Fibroblast of gingiva (primary cell): Measurements from ENCODE around the gene ZWILCH.
A peak's percentile ranks its signal among the peaks of the same experiment; 100 is the strongest.

Experiments
- DNase-seq: peaks from one replicate; pipeline ENCODE4 v3.0.0-alpha.2; 2011; ENCODE audit warnings: low read depth

Gene ZWILCH

DNA sequence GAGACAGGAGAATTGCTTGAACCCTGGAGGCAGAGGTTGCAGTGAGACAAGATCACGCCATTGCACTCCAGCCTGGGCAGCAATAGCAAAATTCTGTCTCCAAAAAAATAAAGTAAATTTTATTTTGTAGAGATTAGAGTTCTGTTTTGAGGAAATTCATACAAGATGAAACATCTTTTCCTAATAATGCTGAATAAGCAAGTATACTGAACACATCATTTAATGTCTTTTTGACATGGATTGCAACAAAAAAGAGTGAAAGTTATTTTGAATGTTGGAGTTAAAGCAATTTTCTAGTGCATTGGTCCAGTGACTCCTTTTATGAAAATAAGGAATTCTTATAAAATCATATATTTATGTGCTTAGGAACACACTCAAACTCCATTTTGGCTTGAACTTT, 40.1 kb downstream of the ZWILCH start:
- no peak for DNase-seq

GRCh38 chr15:66555685-66556084, 50.6 kb downstream of the ZWILCH start:
- DNase-seq: no peak

DNA sequence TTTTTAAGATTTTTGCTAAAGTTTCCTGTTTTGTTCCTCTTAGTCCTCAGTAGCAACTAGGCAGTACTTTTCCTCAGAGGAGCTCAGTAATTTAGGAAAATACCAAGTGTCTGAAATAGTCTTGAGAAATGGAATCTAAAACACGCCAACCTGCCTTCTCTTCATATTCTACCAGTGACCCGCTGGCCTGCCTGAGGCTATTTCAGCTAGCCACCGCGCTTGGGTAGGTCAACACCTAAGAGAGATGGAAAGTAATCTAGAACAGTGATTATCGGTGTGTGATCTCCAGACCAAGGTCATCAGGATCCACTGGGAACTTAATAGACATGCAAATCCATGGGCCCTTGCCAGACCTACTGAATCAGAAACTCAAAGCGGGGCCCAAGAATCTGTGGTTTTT, 53.1 kb downstream of the ZWILCH start:
- DNase-seq: no peak

DNA sequence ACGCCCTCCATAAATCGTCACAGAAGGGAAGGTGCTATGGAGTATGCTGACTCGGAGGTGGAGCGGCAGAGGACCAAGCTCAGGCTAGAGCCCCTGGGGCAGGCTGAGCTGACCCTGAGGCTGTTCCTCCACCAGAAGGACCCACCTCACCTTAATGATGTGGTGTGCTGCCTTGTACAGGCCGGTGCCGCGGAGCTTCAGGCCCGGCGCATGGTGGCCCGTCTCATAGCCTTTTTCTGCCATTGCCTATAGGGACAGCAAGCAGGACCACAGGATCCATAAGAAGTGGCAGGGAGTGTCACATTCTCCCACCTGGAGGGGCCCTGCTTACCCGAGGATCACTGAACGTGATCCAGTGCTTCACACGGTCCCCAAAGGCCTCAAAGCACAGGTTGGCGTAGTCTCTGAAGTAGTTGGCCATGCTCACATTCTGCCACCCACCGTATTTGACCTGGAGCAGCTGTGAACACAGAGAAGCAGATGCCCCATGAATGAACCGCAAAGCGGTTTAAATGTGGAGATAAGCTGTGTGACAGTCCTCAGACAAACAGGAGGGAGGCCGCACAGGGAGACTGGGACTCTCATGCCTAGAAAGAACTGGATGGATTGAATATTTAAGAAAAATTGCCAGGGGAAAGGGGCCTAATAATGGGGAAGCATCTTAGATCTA, 55.9 kb downstream of the ZWILCH start:
- no peak for DNase-seq

- DNase-seq: no peak
Measured at GRCh38 chr15:66563126-66563525, 58.0 kb downstream of the ZWILCH start.

GRCh38 chr15:66563566-66564110, 58.5 kb downstream of the ZWILCH start:
- DNase-seq: no peak

DNA sequence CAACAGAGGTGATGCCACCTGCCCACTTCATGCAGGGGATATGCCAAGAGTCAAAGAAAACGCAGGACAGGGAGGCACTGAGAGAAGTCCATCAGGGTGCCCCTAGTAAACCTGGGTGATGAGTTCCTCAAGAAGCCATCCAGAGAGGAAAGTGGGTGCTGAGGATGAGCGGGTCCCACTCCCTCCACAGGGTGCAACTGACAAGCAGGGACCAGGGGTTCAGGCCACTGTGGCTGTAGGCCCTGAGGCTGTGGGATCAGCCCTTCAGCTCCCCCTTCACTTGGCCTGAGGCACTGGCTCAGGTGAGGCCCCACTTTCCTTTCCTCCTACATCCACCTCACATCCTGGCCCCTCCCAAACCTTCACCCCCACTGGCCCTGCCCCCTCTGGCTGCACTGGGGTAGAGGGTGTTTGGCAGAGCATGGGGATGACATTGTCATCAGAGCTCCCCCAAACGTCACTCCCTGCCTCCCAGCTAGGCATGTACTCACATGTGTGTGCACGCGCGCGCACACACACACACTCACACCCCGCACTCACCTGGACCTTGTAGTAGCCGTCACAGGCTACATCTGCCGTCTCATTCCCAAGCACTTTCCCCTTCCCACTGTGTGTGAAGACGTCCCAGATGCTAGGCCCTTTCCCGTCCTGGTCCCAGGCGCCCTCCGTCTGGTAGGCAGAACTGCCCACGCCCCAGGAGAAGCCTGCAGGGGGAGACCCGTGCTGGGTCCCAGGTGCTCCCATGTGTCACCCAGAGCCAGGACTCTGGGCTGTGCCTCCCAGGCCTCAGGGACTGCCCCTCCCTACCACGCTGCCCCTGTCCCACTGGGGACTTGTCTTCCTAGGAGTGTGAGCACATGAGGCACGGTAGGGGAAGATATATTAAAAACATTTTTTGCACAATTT, 59.3 kb downstream of the ZWILCH start:
- no peak for DNase-seq

- no peak for DNase-seq
Measured at GRCh38 chr15:66565141-66565641, 60.1 kb downstream of the ZWILCH start.

GRCh38 chr15:66565741-66566144, 60.6 kb downstream of the ZWILCH start, which contains the start of gene LCTL:
Gene LCTL (minus strand): TSS chr15:66565998. CDS start chr15:66565365, 633 bp downstream.
- DNase-seq: no peak

- DNase-seq: peak; percentile 45
Measured at GRCh38 chr15:66566963-66567531, 61.9 kb downstream of the ZWILCH start.

- no peak for DNase-seq
Measured at GRCh38 chr15:66567897-66568296, 62.8 kb downstream of the ZWILCH start.

- no peak for DNase-seq
Measured at GRCh38 chr15:66569461-66570137, 64.5 kb downstream of the ZWILCH start.

GRCh38 chr15:66570327-66570726, 65.2 kb downstream of the ZWILCH start:
- no peak for DNase-seq

DNA sequence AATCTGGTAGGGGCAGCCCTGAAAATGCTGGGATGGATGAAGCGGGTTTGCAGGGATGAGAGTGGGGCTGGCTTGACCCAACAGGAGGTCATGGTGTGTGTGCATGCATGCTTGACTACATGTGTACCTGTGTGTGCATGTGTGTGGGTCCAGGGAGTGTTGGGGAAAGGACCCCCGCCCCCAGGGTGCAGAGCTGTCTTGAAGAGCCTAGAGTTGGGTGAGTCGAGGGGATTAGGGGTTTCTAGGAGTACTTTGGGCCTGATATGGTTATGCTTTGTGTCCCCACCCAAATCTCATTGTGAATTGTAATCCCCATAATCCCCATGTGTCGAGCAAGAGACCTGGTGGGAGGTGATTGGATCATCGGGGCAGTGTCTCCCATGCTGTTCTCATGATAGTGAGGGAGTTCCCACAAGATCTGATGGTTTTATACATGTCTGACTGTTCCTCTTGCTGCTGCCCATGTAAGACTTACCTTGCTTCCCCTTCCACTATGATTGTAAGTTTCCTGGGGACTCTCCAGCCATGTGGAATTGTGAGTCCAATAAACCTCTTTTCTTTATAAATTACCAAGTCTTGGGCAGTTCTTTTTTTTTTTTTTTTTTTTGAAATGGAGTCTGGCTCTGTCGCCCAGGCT, 65.8 kb downstream of the ZWILCH start:
- no peak for DNase-seq

DNA sequence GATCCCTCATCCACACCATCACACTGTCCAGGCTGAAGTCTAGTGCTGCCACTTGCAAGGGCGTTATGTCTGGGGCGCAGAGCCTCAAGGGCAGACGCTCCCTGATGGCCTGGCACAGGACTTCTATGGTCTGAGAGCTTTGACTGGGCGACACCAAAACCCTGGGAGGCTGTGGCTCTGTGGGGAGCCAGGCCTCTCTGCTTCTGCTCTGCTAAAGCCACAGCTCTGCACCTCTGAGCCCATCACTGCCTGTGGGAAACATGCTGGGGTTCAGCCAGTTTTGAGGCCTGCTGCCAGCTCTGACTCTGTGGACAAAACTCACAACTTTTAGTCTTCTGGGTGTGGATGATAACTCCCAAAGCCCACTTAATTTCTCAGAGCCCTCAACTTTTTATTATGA, 67.0 kb downstream of the ZWILCH start:
- no peak for DNase-seq

GRCh38 chr15:66573348-66573718, 68.2 kb downstream of the ZWILCH start:
- no peak for DNase-seq

- peak; percentile 92 for DNase-seq
Measured at GRCh38 chr15:66573719-66574595, 68.8 kb downstream of the ZWILCH start.

DNA sequence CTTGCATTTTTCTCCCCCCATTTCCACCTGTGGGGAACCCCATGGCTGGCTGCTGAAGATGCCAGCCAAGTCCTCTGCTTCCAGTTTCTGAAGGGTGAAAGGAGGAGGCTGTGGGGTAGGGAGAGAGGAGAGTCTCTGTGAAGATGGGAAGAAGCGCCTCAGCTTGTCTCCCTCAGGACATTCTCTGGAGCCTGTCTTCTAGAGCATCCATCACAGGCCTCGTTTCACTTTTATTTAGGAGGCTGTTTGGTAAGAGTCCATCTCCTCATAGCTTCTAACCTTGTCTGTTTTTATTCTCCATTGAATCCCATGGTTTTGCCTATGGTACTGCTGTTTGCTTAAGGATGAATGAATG, 69.4 kb downstream of the ZWILCH start:
- DNase-seq: no peak

GRCh38 chr15:66578286-66578875, 73.3 kb downstream of the ZWILCH start:
- no peak for DNase-seq

DNA sequence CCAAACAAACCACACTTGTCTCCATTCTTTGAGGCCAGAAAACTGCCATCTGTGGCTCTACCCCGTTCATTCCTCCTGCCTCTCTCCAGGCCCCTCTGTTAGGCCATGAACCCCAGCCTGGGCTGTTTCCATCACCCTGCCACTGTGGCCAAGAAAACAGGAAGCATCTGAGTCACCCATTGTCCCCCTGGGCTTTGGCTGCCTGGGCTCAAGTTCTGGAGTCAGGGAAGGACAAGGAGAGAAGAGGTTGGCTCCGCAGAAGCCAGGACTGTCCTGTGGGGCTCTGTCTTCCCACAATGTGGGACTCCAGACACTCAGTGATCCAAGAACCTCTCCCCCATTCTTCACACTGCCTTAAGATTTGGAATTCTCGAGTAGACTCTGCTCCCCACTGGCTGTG, 75.5 kb downstream of the ZWILCH start:
- DNase-seq: peak; percentile 57
